Transverse colon (tissue), 4 donors: ENCODE results near the gene FAM193B.

Experiments
- POLR2A ChIP-seq: fragments of 450-650 bp; IDR thresholded peaks from one replicate; pipeline ENCODE4 v1.6.1; 2016; ENCODE audit warnings: antibody characterized with exemption, mild to moderate bottlenecking, moderate library complexity
- POLR2AphosphoS5 ChIP-seq, 3 donors: sonication (generic); formaldehyde crosslinking; IDR thresholded peaks; one replicate each; pipeline ENCODE4 v1.6.1; 2016; ENCODE audit warnings: antibody characterized with exemption in 3 of 3
- TF ChIP-seq, protein P1 (sequence below), 5 experiments: fragments of 200-600 bp in 3 of 5; fragments of 450-650 bp in 2 of 5; sonication (generic) in 3 of 5; IDR thresholded peaks; 1 replicate in 2 of 5; 2 replicates in 3 of 5; pipeline ENCODE4 v1.5.1; 2016 to 2017; ENCODE audit warnings: antibody characterized with exemption in 5 of 5, inconsistent platforms in 3 of 5, mild to moderate bottlenecking in 2 of 5, moderate library complexity in 1 of 5

- TF ChIP-seq, protein P1, sequence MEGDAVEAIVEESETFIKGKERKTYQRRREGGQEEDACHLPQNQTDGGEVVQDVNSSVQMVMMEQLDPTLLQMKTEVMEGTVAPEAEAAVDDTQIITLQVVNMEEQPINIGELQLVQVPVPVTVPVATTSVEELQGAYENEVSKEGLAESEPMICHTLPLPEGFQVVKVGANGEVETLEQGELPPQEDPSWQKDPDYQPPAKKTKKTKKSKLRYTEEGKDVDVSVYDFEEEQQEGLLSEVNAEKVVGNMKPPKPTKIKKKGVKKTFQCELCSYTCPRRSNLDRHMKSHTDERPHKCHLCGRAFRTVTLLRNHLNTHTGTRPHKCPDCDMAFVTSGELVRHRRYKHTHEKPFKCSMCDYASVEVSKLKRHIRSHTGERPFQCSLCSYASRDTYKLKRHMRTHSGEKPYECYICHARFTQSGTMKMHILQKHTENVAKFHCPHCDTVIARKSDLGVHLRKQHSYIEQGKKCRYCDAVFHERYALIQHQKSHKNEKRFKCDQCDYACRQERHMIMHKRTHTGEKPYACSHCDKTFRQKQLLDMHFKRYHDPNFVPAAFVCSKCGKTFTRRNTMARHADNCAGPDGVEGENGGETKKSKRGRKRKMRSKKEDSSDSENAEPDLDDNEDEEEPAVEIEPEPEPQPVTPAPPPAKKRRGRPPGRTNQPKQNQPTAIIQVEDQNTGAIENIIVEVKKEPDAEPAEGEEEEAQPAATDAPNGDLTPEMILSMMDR (IDR thresholded peaks at IDR 0.05): no peak
- no peak for TF ChIP-seq POLR2AphosphoS5 (IDR thresholded peaks at IDR 0.05)
- no peak for TF ChIP-seq POLR2A
Measured at GRCh38 chr5:177535125-177535524, 19.2 kb downstream of the FAM193B start.
